Measurements from ENCODE around the gene HSPA1A. TPM values are rescaled to one million over a fixed set of nuclear protein-coding genes. Genes with fewer than 3 reads are reported as not detected.
A peak's percentile ranks its signal among the peaks of the same experiment; 100 is the strongest.
"Not testable (repeated sequence)": the region's sequence is repeated elsewhere in the genome, so short reads cannot be mapped to it uniquely, and the experiment has no call there.

Gene HSPA1A
- total RNA-seq, 2 donors from 2014 or later: 15.1 to 20.2 TPM

DNA sequence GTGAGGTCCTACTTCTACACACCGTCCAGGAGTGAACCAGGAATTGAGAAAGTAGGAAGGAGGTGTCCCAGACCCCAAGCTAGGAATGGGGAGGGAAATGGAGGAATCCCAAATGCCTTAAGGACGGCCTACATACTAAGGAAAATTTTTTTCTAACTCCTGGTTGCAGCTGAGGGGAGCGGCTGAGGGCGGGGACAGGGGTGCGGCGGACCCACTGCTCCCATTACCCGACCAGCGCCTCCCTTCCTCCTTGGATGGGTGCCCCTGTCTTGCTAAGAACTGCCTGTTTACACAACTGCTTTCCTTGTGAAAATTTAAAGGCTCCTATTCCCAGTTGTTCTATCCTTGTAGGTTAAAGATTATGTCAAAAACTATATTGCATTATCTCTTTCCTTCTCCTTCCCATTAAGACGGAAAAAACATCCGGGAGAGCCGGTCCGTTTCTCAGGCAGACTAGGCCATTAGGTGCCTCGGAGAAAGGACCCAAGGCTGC, 11.5 kb downstream of the HSPA1A start:
- peak; percentile 10 for ATAC-seq
- peak overlapping the region; percentile 95 for H3K27ac Mint-ChIP-seq
- H3K27me3 Mint-ChIP-seq: no peaks in the 10 kb centered on the region
- DNase-seq: no peak
- H3K4me1 Mint-ChIP-seq: peaks cover 32% of the 10 kb centered on the region
- peak overlapping the region; percentile 96 for H3K4me3 Mint-ChIP-seq
- H3K36me3 Mint-ChIP-seq (ENCODE audit: low read depth): peaks cover 2% of the 10 kb centered on the region
- no peaks in the 10 kb centered on the region for H3K9me3 ChIP-seq (ENCODE audit: control insufficient read depth, low read length, poor library complexity, severe bottlenecking)

GRCh38 chr6:31827286-31828079, 12.1 kb downstream of the HSPA1A start, which contains the start of gene HSPA1B:
HSPA1B (plus strand) TSS chr6:31827738; CDS start chr6:31827951, 213 bp downstream.
- peak; percentile 62 to 82 (median 74) for DNase-seq
- peak within 1 kb of the TSS; percentile 95 for H3K27ac Mint-ChIP-seq
- H3K4me3 Mint-ChIP-seq: peak within 1 kb of the TSS; percentile 96
- H3K36me3 Mint-ChIP-seq (ENCODE audit: low read depth): no peaks in the 10 kb centered on the region
- H3K27me3 Mint-ChIP-seq: no peaks in the 10 kb centered on the region
- no peaks in the 10 kb centered on the region for H3K9me3 ChIP-seq (ENCODE audit: control insufficient read depth, low read length, poor library complexity, severe bottlenecking)
- H3K4me1 Mint-ChIP-seq: peaks cover 27% of the 10 kb centered on the region
- peak; percentile 74 for ATAC-seq

DNA sequence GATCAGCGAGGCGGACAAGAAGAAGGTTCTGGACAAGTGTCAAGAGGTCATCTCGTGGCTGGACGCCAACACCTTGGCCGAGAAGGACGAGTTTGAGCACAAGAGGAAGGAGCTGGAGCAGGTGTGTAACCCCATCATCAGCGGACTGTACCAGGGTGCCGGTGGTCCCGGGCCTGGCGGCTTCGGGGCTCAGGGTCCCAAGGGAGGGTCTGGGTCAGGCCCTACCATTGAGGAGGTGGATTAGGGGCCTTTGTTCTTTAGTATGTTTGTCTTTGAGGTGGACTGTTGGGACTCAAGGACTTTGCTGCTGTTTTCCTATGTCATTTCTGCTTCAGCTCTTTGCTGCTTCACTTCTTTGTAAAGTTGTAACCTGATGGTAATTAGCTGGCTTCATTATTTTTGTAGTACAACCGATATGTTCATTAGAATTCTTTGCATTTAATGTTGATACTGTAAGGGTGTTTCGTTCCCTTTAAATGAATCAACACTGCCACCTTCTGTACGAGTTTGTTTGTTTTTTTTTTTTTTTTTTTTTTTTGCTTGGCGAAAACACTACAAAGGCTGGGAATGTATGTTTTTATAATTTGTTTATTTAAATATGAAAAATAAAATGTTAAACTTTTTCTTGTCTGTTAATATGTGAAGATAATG, 14.4 kb downstream of the HSPA1A start:
- no peak for DNase-seq
- H3K27ac Mint-ChIP-seq: peak overlapping the region; percentile 94
- peak; percentile 17 for ATAC-seq
- H3K36me3 Mint-ChIP-seq (ENCODE audit: low read depth): peaks cover 2% of the 10 kb centered on the region
- no peaks in the 10 kb centered on the region for H3K9me3 ChIP-seq (ENCODE audit: control insufficient read depth, low read length, poor library complexity, severe bottlenecking)
- H3K4me1 Mint-ChIP-seq: peaks cover 27% of the 10 kb centered on the region
- H3K4me3 Mint-ChIP-seq: peak overlapping the region; percentile 94
- no peaks in the 10 kb centered on the region for H3K27me3 Mint-ChIP-seq

DNA sequence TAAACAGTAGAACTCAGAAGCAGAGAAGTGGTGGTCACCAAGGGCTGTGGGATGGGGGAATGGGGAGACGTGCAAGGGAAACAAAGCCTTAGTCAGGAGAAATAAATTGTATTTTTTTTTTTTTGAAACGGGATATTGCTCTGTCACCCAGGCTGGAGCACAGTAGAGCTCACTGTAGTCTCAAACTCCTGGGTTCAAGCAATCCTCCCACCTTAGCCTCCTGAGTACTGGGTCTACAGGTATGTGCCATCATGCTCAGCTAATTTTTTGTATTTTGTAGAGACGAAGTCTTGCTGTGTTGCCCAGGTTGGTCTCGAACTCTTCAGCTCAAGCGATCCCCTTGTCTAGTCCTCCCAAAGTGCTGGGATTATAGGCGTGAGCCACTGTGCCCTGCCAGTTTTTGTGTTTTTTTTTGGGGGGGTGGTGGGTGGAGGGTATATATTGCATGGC, 15.6 kb downstream of the HSPA1A start:
- DNase-seq (no peak), ATAC-seq (no peak)
- Mint-ChIP-seq H3K27me3 (no peaks in the 10 kb centered on the region), H3K4me3 (peak overlapping the region; percentile 94), H3K4me1 (peaks cover 25% of the 10 kb centered on the region), H3K36me3 (ENCODE audit: low read depth) (peaks cover 2% of the 10 kb centered on the region), H3K27ac (peak overlapping the region; percentile 94)
- H3K9me3 ChIP-seq (ENCODE audit: control insufficient read depth, low read length, poor library complexity, severe bottlenecking): no peaks in the 10 kb centered on the region

DNA sequence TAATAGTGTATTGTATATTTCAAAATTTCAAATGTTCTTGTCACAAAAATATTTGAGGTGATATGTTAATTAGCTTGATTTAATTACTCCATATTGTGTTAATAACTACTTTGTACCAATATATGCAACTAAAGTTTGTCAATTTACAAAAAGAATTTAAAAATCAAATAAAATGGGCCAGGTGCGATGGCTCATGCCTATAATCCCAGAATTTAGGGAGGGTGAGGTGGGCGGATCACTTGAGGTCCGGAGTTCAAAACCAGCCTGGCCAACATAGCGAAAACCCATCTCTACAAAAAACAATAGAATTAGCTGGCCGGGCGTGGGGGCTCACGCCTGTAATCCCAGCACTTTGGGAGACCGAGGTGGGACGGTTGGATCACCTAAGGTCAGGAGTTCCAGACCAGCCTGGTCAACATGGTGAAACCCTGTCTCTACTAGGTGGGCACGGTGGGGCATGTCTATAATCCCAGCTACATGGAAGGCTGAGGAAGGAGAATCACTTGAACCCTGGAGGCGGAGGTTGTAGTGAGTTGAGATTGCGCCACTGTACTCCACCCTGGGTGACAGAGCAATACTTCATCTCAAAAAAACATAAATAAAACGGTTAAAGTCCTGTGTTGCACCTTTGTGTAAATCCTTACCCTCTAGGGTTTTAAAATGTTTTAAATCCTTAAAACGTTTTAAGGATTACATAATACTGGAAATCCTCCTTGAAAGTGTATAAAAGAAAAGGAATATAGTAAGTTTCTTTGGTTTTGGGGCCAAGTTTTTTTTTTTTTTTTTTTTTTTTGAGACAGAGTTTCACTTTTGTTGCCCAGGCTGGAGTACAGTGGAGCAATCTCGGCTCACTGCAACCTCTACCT, 16.2 kb downstream of the HSPA1A start:
- no peaks in the 10 kb centered on the region for H3K27me3 Mint-ChIP-seq
- no peaks in the 10 kb centered on the region for H3K9me3 ChIP-seq (ENCODE audit: control insufficient read depth, low read length, poor library complexity, severe bottlenecking)
- ATAC-seq: no peak
- H3K4me3 Mint-ChIP-seq: peak overlapping the region; percentile 94
- peaks cover 2% of the 10 kb centered on the region for H3K36me3 Mint-ChIP-seq (ENCODE audit: low read depth)
- no peak overlapping the region for H3K27ac Mint-ChIP-seq
- DNase-seq: no peak
- H3K4me1 Mint-ChIP-seq: peaks cover 31% of the 10 kb centered on the region

GRCh38 chr6:31834367-31835250, 19.3 kb downstream of the HSPA1A start:
- H3K9me3 ChIP-seq (ENCODE audit: control insufficient read depth, low read length, poor library complexity, severe bottlenecking): no peaks in the 10 kb centered on the region
- Mint-ChIP-seq H3K4me1 (peaks cover 37% of the 10 kb centered on the region), H3K27me3 (no peaks in the 10 kb centered on the region), H3K4me3 (peak overlapping the region; percentile 98), H3K36me3 (ENCODE audit: low read depth) (peaks cover 5% of the 10 kb centered on the region), H3K27ac (peak overlapping the region; percentile 100)
- DNase-seq (peak; percentile 57 to 77 (median 67)), ATAC-seq (peak; percentile 75)

DNA sequence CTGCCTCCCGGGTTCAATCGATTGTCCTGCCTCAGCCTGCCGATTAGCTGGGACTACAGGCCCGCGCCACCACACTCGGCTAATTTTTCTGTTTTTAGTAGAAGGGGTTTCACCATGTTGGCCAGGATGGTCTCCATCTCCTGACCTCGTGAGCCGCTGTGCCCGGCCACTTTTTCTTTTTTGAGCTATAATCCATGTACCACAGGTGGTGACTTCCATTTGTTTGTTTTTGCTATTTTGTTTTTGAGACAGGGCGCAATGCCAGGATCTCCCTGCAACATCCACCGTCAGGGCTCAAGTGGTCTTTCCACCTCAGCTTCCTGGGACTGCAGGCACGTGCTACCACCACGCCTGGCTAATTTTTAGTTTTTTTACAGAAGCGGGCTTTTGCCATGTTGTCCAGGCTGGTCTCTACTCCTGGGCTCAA, 20.7 kb downstream of the HSPA1A start:
- Mint-ChIP-seq H3K4me3 (peak overlapping the region; percentile 98), H3K36me3 (ENCODE audit: low read depth) (peaks cover 5% of the 10 kb centered on the region), H3K27ac (peak overlapping the region; percentile 100), H3K4me1 (peaks cover 27% of the 10 kb centered on the region), H3K27me3 (no peaks in the 10 kb centered on the region)
- ATAC-seq (no peak), DNase-seq (no peak)
- H3K9me3 ChIP-seq (ENCODE audit: control insufficient read depth, low read length, poor library complexity, severe bottlenecking): no peaks in the 10 kb centered on the region

DNA sequence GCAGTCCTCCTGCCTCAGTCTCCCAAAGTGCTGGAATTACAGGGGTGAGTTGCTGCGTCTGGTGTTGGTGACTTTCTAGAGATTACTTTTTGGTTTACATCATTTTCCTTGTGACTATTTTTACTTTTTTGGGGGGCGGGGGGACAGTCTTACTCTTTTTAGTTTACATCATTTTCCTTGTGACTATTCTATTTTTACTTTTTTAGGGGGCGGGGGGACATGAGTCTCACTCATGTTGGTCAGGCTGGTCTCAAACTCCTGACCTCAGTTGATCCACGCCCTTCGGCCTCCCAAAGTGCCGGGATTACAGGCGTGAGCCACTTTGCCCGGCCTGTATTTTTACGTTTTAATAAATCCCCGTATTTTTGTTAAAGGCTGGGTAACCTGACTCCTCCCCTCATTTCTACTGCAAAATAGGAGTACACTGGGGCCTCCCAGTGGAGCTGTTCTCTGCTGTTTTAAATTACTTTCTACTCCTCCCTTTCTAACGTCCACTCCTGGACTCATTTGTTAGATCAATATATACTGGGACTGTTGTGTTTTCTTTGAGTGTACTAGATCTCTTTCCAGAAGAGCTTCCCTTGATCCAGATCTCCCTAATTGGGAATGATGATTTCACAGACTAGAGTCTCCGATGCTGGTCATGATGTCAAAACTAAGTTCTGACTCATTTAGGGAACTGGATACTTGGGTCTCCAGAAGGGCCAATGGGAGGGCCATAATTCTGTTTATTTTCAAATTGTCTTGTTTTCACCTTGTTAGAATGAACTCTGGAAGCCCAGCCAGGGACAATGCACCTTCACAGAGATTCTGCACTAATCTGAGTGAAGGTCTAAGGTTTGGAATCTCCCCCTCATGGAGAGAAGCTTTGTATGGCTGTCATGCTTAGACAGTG, 21.4 kb downstream of the HSPA1A start:
- ATAC-seq: peak; percentile 22
- no peak for DNase-seq
- Mint-ChIP-seq H3K27ac (peak overlapping the region; percentile 100), H3K4me1 (peaks cover 27% of the 10 kb centered on the region), H3K27me3 (no peaks in the 10 kb centered on the region), H3K36me3 (ENCODE audit: low read depth) (peaks cover 5% of the 10 kb centered on the region), H3K4me3 (peak overlapping the region; percentile 98)
- no peaks in the 10 kb centered on the region for H3K9me3 ChIP-seq (ENCODE audit: control insufficient read depth, low read length, poor library complexity, severe bottlenecking)

DNA sequence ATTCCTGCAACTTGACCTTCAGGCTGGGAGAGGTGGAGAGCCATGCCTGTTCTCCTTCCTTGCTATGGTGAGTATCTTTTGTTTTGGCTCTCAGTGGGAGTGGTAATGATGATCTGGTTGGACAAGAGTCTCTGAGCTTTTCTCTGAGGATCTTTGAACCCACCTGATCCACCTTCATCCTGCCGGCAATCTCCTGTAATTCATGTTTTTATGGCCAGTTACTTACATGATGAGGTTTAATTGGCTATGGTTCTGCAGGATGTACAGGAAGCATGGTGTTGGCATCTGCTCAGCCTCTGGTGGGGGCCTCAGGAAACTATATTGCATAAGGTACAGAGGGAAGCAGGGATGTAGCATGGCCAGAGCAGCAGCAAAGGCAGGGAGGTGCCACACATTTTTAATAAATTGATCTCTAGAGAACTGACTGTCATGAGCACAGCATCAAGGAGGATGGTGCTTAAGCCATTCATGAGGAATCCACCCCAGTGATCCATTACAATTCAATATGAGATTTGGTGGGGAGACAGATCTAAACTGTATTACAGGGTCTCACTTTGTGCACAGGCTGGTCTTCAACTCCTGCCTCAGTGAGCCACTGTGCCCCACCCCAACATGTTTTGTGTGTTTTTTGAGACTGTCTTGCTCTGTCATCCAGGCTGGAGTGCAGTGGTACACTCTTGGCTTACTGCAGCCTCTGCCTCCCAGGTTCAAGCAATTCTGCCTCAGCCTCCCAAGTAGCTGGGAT, 22.2 kb downstream of the HSPA1A start:
- Mint-ChIP-seq H3K27ac (peak overlapping the region; percentile 100), H3K27me3 (no peaks in the 10 kb centered on the region), H3K4me3 (peak overlapping the region; percentile 98), H3K36me3 (ENCODE audit: low read depth) (peaks cover 5% of the 10 kb centered on the region), H3K4me1 (peaks cover 27% of the 10 kb centered on the region)
- ATAC-seq (no peak), DNase-seq (no peak)
- no peaks in the 10 kb centered on the region for H3K9me3 ChIP-seq (ENCODE audit: control insufficient read depth, low read length, poor library complexity, severe bottlenecking)

DNA sequence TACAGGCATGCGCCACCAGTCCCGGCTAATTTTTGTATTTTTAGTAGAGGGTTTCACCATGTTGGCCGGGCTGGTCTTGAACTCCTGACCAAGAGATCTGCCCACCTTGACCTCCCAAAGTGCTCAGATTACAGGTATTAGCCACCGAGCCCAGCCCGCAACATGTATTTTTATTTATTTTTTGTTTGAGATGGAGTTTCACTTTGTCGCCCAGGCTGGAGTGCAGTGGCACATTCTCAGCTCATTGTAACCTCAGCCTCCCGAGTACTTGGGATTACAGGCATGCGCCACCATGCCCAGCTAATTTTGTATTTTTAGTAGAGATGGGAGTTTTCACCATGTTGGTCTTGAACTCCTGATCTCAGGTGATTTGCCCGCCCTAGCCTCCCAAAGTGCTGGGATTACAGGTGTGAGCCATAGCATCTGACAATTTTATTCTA, 22.8 kb downstream of the HSPA1A start:
- DNase-seq; H3K27me3 Mint-ChIP-seq; H3K36me3 Mint-ChIP-seq (ENCODE audit: low read depth); H3K9me3 ChIP-seq (ENCODE audit: control insufficient read depth, low read length, poor library complexity, severe bottlenecking); ATAC-seq: not testable (repeated sequence)
- Mint-ChIP-seq H3K4me3 (peak overlapping the region; percentile 98), H3K4me1 (peaks cover 27% of the 10 kb centered on the region), H3K27ac (peak overlapping the region; percentile 100)

- no peaks in the 10 kb centered on the region for H3K9me3 ChIP-seq (ENCODE audit: control insufficient read depth, low read length, poor library complexity, severe bottlenecking)
- H3K27ac Mint-ChIP-seq: peak overlapping the region; percentile 39
- ATAC-seq (no peak), DNase-seq (no peak)
- H3K4me1 Mint-ChIP-seq: peaks cover 25% of the 10 kb centered on the region
- peak overlapping the region; percentile 2 for H3K4me3 Mint-ChIP-seq
- no peaks in the 10 kb centered on the region for H3K27me3 Mint-ChIP-seq
- peaks cover 5% of the 10 kb centered on the region for H3K36me3 Mint-ChIP-seq (ENCODE audit: low read depth)
These were observed 23.6 kb downstream of the HSPA1A start for GRCh38 chr6:31838968-31839367.

Data from T-helper 17 cell (primary cell).